GM23338 (cell line): ENCODE data around the gene DNMT1. TPM values are rescaled to one million over a fixed set of nuclear protein-coding genes. Genes with fewer than 3 reads are reported as not detected.
A peak's percentile ranks its signal among the peaks of the same experiment; 100 is the strongest.

Source experiments
- ATAC-seq: fragments of 200-7000 bp; cut with Tn5 transposase; 3 replicates; pipeline ENCODE4 v1.9.1; 2020
- DNase-seq: peaks from one replicate; pipeline ENCODE4 v3.0.0-alpha.2; 2015; ENCODE audit warnings: low spot score
- H2AFZ ChIP-seq: fragments of 200-600 bp; sonication (generic); 2 replicates; pipeline ENCODE4 v1.8.0; 2016; ENCODE audit warnings: antibody characterized with exemption, mild to moderate bottlenecking, moderate library complexity
- H3F3A ChIP-seq: fragments of 200-600 bp; sonication (generic); replicated peaks from 2 replicates; pipeline ENCODE4 v1.8.0; 2017; ENCODE audit warnings: antibody characterized with exemption, mixed run types, low read depth
- H3K27ac ChIP-seq: fragments of 200-600 bp; sonication (generic); 2 replicates; pipeline ENCODE4 v1.6.1; 2016; ENCODE audit warnings: low read depth
- H3K27me3 ChIP-seq: fragments of 200-600 bp; sonication (generic); 2 replicates; pipeline ENCODE4 v1.8.0; 2016; ENCODE audit warnings: mild to moderate bottlenecking, mixed run types, moderate library complexity; ENCODE audit not compliant: insufficient read depth
- H3K36me3 ChIP-seq: fragments of 200-600 bp; sonication (generic); 2 replicates; pipeline ENCODE4 v1.8.0; 2016; ENCODE audit warnings: mild to moderate bottlenecking; ENCODE audit not compliant: insufficient read depth
- H3K4me1 ChIP-seq: fragments of 200-600 bp; sonication (generic); 2 replicates; pipeline ENCODE4 v1.8.0; 2016; ENCODE audit warnings: mild to moderate bottlenecking, moderate library complexity; ENCODE audit not compliant: insufficient read depth
- H3K4me2 ChIP-seq: fragments of 200-600 bp; sonication (generic); 2 replicates; pipeline ENCODE4 v1.7.1; 2017; ENCODE audit warnings: mixed run types
- H3K4me3 ChIP-seq: fragments of 200-600 bp; sonication (generic); 2 replicates; pipeline ENCODE4 v1.6.1; 2016; ENCODE audit warnings: mixed run types
- H3K79me2 ChIP-seq: fragments of 200-600 bp; sonication (generic); replicated peaks from 2 replicates; pipeline ENCODE4 v1.8.0; 2017; ENCODE audit warnings: mild to moderate bottlenecking; ENCODE audit not compliant: insufficient read depth
- H3K9me2 ChIP-seq: fragments of 200-600 bp; sonication (generic); 2 replicates; pipeline ENCODE4 v1.8.0; 2017; ENCODE audit not compliant: insufficient read depth
- H4K20me1 ChIP-seq: fragments of 200-600 bp; sonication (generic); replicated peaks from 2 replicates; pipeline ENCODE4 v1.8.0; 2017; ENCODE audit warnings: mild to moderate bottlenecking; ENCODE audit not compliant: insufficient read depth
- H3K27ac Mint-ChIP-seq: 2 replicates; pipeline ENCODE4 v1.8.0; 2020; ENCODE audit warnings: inconsistent platforms, mild to moderate bottlenecking, moderate library complexity, mixed read lengths
- H3K27me3 Mint-ChIP-seq: 3 replicates; pipeline ENCODE4 v1.8.0; 2022; ENCODE audit warnings: low read depth, mild to moderate bottlenecking, moderate library complexity, mixed read lengths, inconsistent platforms; ENCODE audit not compliant: insufficient read depth, poor library complexity
- H3K36me3 Mint-ChIP-seq: 3 replicates; pipeline ENCODE4 v1.8.0; 2021; ENCODE audit warnings: low read depth, mild to moderate bottlenecking, inconsistent platforms, moderate library complexity, mixed read lengths
- H3K4me1 Mint-ChIP-seq: 3 replicates; pipeline ENCODE4 v1.8.0; 2020; ENCODE audit warnings: mild to moderate bottlenecking, inconsistent platforms, mixed read lengths
- H3K4me3 Mint-ChIP-seq: 3 replicates; pipeline ENCODE4 v1.8.0; 2021; ENCODE audit warnings: moderate library complexity, mild to moderate bottlenecking, inconsistent platforms, mixed read lengths
- H3K9me3 Mint-ChIP-seq: 3 replicates; pipeline ENCODE4 v1.8.0; 2020; ENCODE audit warnings: moderate library complexity, mild to moderate bottlenecking, inconsistent platforms, mixed read lengths
- CREB1 ChIP-seq: fragments of 250-450 bp; sonication (Bioruptor Pico); IDR thresholded peaks from 2 replicates; pipeline ENCODE4 v1.5.0; 2020; ENCODE audit warnings: low read depth, mild to moderate bottlenecking, moderate library complexity
- CTCF ChIP-seq, 2 experiments: fragments of 200-600 bp in 1 of 2; sonication (generic) in 1 of 2; conservative IDR thresholded peaks; 2 replicates each; pipeline versions ENCODE4 v1.5.1 to v1.6.1; 2016 to 2017; ENCODE audit warnings: antibody characterized with exemption in 2 of 2, low read depth in 2 of 2, mild to moderate bottlenecking in 2 of 2, moderate library complexity in 1 of 2
- EZH2 ChIP-seq: fragments of 200-600 bp; sonication (generic); IDR thresholded peaks from one replicate; pipeline ENCODE4 v1.8.0; 2017; ENCODE audit warnings: antibody characterized with exemption, mild to moderate bottlenecking, low read depth; ENCODE audit not compliant: unreplicated experiment
- EZH2phosphoT487 ChIP-seq: fragments of 200-600 bp; sonication (generic); IDR thresholded peaks from one replicate; pipeline ENCODE4 v1.8.1; 2018; ENCODE audit warnings: antibody characterized with exemption; ENCODE audit not compliant: unreplicated experiment
- JUNB ChIP-seq: IDR thresholded peaks from one replicate; pipeline ENCODE4 v1.6.1; 2016; ENCODE audit warnings: antibody characterized with exemption; ENCODE audit not compliant: unreplicated experiment
- NANOG ChIP-seq: IDR thresholded peaks from 2 replicates; pipeline ENCODE4 v1.6.1; 2016; ENCODE audit warnings: antibody characterized with exemption, borderline replicate concordance
- POLR2AphosphoS5 ChIP-seq: IDR thresholded peaks from 2 replicates; pipeline ENCODE4 v1.6.1; 2016; ENCODE audit warnings: antibody characterized with exemption, low read depth
- STAT1 ChIP-seq: IDR thresholded peaks from one replicate; pipeline ENCODE4 v1.6.1; 2016; ENCODE audit warnings: antibody characterized with exemption; ENCODE audit not compliant: unreplicated experiment
- ZNF114 ChIP-seq: fragments of 250-450 bp; sonication (Bioruptor Pico); IDR thresholded peaks from 2 replicates; pipeline ENCODE4 v1.5.0; 2020; ENCODE audit warnings: mild to moderate bottlenecking, moderate library complexity
- ZNF331 ChIP-seq: fragments of 250-450 bp; sonication (Bioruptor Pico); IDR thresholded peaks from 2 replicates; pipeline ENCODE4 v1.5.0; 2020; ENCODE audit warnings: low read depth, mild to moderate bottlenecking, moderate library complexity
- ZNF462 ChIP-seq: fragments of 250-450 bp; sonication (Bioruptor Pico); IDR thresholded peaks from 2 replicates; pipeline ENCODE4 v1.5.0; 2020; ENCODE audit warnings: mild to moderate bottlenecking, moderate library complexity
- polyA plus RNA-seq: library from polyadenylated mRNA; unstranded; fragments of >200 nt; fragmentation: Nextera tagmentation; extraction: Ambion mirVana; gene quantifications from 2 replicates; pipeline ENCODE4 v1.2.1, GENCODE V29; 2016
- total RNA-seq: library from RNA; depleted of rRNA; stranded (reverse); fragments of >200 nt; shearing (Covaris generic); gene quantifications from 2 replicates; pipeline ENCODE4 v1.2.3, GENCODE V29; 2014
- TF ChIP-seq, protein P1 (sequence below): IDR thresholded peaks from one replicate; pipeline ENCODE4 v1.6.1; 2018; ENCODE audit warnings: antibody characterized with exemption; ENCODE audit not compliant: unreplicated experiment
- TF ChIP-seq, protein P2 (sequence below): IDR thresholded peaks from 2 replicates; pipeline ENCODE4 v1.6.1; 2016; ENCODE audit warnings: antibody characterized with exemption

DNMT1 gene
- total and polyA plus RNA-seq, 2 experiments from 2014 or later: 238 to 589 TPM

DNA sequence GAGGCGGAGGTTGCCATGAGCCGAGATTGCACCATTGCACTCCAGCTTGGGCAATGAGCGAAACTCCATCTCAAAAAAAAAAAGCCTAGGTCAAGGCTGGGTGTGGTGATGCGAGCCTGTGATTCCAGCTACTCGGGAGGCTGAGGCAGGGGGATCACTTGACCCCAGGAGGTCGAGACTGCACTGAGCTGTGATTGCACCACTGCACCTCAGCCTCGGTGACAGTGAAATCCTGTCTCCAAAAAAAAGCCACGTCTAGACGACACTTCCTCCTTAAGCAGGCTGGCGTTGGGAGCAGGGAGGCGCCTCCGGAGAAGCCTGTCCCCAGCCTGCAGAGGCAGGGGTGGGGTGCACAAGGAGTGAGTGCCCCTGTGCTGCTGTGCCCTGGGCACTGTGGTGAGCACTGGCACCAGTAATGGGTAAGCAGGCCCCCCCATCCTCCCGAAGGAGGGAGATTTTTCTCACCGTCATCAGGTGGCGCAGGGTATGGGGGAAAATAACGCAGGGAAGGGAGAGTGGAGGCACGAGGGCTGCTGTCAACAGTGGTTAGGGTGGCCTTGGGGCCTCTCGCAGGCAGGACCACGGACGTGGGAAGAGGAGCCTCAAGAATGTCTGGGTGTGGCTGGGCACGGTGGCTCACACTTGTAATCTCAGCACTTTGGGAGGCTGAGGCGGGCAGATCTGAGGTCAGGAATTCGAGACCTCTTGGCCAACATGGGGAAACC lies 82.6 kb downstream of the DNMT1 start:
- no peaks in the 10 kb centered on the region for H3K9me3 Mint-ChIP-seq
- Histone ChIP-seq H3F3A (peaks cover 58% of the 10 kb centered on the region), H2AFZ (no peak overlapping the region), H3K4me3 (no peak overlapping the region), H3K79me2 (peaks cover 14% of the 10 kb centered on the region), H4K20me1 (0 out of 2 replicates have a peak, but pooled peaks cover 11% of the 10 kb centered on the region), H3K27ac (peak overlapping the region; percentile 83), H3K36me3 (peaks cover 29% of the 10 kb centered on the region), H3K9me2 (no peaks in the 10 kb centered on the region), H3K27me3 (no peaks in the 10 kb centered on the region), H3K4me1 (peaks cover 3% of the 10 kb centered on the region; the same call in 1 of the 2 replicates), H3K4me2 (no peak overlapping the region)
- ATAC-seq (no peak), DNase-seq (no peak)
- H3K4me1 Mint-ChIP-seq: peaks cover 14% of the 10 kb centered on the region
- peaks cover 42% of the 10 kb centered on the region for H3K27me3 Mint-ChIP-seq
- no peak overlapping the region for H3K27ac Mint-ChIP-seq
- TF ChIP-seq STAT1 (no peak), ZNF114 (CRISPR knock-in tag) (no peak), POLR2AphosphoS5 (no peak), EZH2phosphoT487 (no peak), JUNB (no peak), CTCF (conservative IDR thresholded peaks at IDR 0.05; ENCODE audit: low read depth in 2 of 2) (no peak), ZNF462 (CRISPR knock-in tag) (no peak), NANOG (no peak), EZH2 (no peak), CREB1 (CRISPR knock-in tag) (no peak), ZNF331 (CRISPR knock-in tag) (no peak)
- TF ChIP-seq, protein P1, sequence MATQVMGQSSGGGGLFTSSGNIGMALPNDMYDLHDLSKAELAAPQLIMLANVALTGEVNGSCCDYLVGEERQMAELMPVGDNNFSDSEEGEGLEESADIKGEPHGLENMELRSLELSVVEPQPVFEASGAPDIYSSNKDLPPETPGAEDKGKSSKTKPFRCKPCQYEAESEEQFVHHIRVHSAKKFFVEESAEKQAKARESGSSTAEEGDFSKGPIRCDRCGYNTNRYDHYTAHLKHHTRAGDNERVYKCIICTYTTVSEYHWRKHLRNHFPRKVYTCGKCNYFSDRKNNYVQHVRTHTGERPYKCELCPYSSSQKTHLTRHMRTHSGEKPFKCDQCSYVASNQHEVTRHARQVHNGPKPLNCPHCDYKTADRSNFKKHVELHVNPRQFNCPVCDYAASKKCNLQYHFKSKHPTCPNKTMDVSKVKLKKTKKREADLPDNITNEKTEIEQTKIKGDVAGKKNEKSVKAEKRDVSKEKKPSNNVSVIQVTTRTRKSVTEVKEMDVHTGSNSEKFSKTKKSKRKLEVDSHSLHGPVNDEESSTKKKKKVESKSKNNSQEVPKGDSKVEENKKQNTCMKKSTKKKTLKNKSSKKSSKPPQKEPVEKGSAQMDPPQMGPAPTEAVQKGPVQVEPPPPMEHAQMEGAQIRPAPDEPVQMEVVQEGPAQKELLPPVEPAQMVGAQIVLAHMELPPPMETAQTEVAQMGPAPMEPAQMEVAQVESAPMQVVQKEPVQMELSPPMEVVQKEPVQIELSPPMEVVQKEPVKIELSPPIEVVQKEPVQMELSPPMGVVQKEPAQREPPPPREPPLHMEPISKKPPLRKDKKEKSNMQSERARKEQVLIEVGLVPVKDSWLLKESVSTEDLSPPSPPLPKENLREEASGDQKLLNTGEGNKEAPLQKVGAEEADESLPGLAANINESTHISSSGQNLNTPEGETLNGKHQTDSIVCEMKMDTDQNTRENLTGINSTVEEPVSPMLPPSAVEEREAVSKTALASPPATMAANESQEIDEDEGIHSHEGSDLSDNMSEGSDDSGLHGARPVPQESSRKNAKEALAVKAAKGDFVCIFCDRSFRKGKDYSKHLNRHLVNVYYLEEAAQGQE: no peak
- TF ChIP-seq, protein P2, sequence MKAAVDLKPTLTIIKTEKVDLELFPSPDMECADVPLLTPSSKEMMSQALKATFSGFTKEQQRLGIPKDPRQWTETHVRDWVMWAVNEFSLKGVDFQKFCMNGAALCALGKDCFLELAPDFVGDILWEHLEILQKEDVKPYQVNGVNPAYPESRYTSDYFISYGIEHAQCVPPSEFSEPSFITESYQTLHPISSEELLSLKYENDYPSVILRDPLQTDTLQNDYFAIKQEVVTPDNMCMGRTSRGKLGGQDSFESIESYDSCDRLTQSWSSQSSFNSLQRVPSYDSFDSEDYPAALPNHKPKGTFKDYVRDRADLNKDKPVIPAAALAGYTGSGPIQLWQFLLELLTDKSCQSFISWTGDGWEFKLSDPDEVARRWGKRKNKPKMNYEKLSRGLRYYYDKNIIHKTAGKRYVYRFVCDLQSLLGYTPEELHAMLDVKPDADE: no peak
- no peak overlapping the region for H3K4me3 Mint-ChIP-seq
- peaks cover 81% of the 10 kb centered on the region for H3K36me3 Mint-ChIP-seq
